HepG2 (cell line): ENCODE measurements around the gene PCDHAC1. TPM values are rescaled to one million over a fixed set of nuclear protein-coding genes. Genes with fewer than 3 reads are reported as not detected.

Experiments used
- ATAC-seq: fragments of 200-7000 bp; cut with Tn5 transposase; 3 replicates; pipeline ENCODE4 v1.9.1; 2020; ENCODE audit warnings: mild to moderate bottlenecking, moderate library complexity
- BruUV-seq: library from RNA; stranded (reverse); fragments of 400-500 nt; replicated peaks from 2 replicates; lab custom pipeline; 2021; lab: Mats Ljungman, UMichigan
- CTCF ChIA-PET: fragments of 300-600 bp; formaldehyde crosslinking; extraction: SDS; loops from one replicate; lab custom pipeline; 2021; ENCODE audit warnings: low total read pairs, inconsistent platforms, low intra/inter-chr PET ratio; lab: Yijun Ruan, JAX
- POLR2A ChIA-PET: fragments of 350-600 bp; sonication (Branson Sonifier 250); formaldehyde crosslinking; loops from one replicate; lab custom pipeline; 2020; ENCODE audit warnings: antibody characterized with exemption, inconsistent platforms; lab: Yijun Ruan, JAX
- DNase-seq: peaks from one replicate; pipeline ENCODE4 v3.0.0-alpha.2; 2015; ENCODE audit warnings: low spot score
- FAIRE-seq: peaks from 3 replicates; lab custom pipeline; 2011; peaks lifted over from hg19 to GRCh38; lab: Jason Lieb, UNC
- H2AFZ ChIP-seq: one replicate; pipeline ENCODE4 v1.6.1; 2011; ENCODE audit warnings: low read length, inconsistent platforms
- H3K27ac ChIP-seq: fragments of 300-600 bp; 3 replicates; pipeline ENCODE4 v1.8.0; 2011; ENCODE audit warnings: mixed run types, mild to moderate bottlenecking, mixed read lengths, low read length, inconsistent platforms; ENCODE audit not compliant: insufficient read depth; ENCODE audit errors: extremely low read length
- H3K27me3 ChIP-seq, 2 experiments: fragments of 200-600 bp in 1 of 2; 2 replicates in 1 of 2; 3 replicates in 1 of 2; pipeline versions ENCODE4 v1.6.0 to v1.8.0; 2011; ENCODE audit warnings: low read length in 2 of 2, mild to moderate bottlenecking in 2 of 2, moderate library complexity in 2 of 2, inconsistent platforms in 1 of 2; ENCODE audit not compliant: insufficient read depth in 2 of 2, control insufficient read depth in 1 of 2
- H3K36me3 ChIP-seq, 2 experiments: fragments of 200-600 bp in 1 of 2; replicated peaks in 1 of 2; 2 replicates in 1 of 2; 3 replicates in 1 of 2; pipeline versions ENCODE4 v1.5.1 to v1.8.0; 2011; ENCODE audit warnings: low read length in 2 of 2, inconsistent platforms in 1 of 2; ENCODE audit not compliant: insufficient read depth in 2 of 2, control insufficient read depth in 1 of 2
- H3K4me1 ChIP-seq: 2 replicates; pipeline ENCODE4 v1.5.1; 2012; ENCODE audit warnings: low read length, inconsistent platforms; ENCODE audit not compliant: insufficient read depth
- H3K4me2 ChIP-seq: 2 replicates; pipeline ENCODE4 v1.6.0; 2011; ENCODE audit warnings: low read depth, low read length, inconsistent platforms
- H3K4me3 ChIP-seq, 3 experiments: fragments of 200-600 bp in 1 of 3; sonication (generic), shearing (Covaris generic) in 1 of 3; replicated peaks in 1 of 3; 2 replicates each; pipeline ENCODE4 v1.5.1; 2011 to 2016; ENCODE audit warnings: low read length in 3 of 3, inconsistent platforms in 2 of 3, low read depth in 2 of 3, mild to moderate bottlenecking in 2 of 3, control low read depth in 1 of 3, mixed read lengths in 1 of 3; ENCODE audit not compliant: insufficient read depth in 1 of 3
- H3K79me2 ChIP-seq: one replicate; pipeline ENCODE4 v1.6.1; 2011; ENCODE audit warnings: low read length, inconsistent platforms; ENCODE audit not compliant: insufficient read depth
- H3K9ac ChIP-seq: 2 replicates; pipeline ENCODE4 v1.6.0; 2011; ENCODE audit warnings: mild to moderate bottlenecking, low read depth, low read length, inconsistent platforms; ENCODE audit not compliant: insufficient read depth
- H3K9me3 ChIP-seq: 2 replicates; pipeline ENCODE4 v1.5.1; 2012; ENCODE audit warnings: mild to moderate bottlenecking, low read length
- H4K20me1 ChIP-seq: 2 replicates; pipeline ENCODE4 v1.6.0; 2011; ENCODE audit warnings: inconsistent platforms, mild to moderate bottlenecking, low read length, moderate library complexity; ENCODE audit not compliant: insufficient read depth
- CENPT ChIP-seq: sonication (generic); formaldehyde crosslinking; IDR thresholded peaks from 2 replicates; pipeline ENCODE4 v1.8.0; 2022; ENCODE audit warnings: low read depth, mild to moderate bottlenecking, moderate library complexity, missing genetic modification reagents
- NAIF1 ChIP-seq: sonication (generic); formaldehyde crosslinking; IDR thresholded peaks from 2 replicates; pipeline ENCODE4 v1.5.0; 2020; ENCODE audit warnings: mild to moderate bottlenecking, missing genetic modification reagents, borderline replicate concordance
- ZBTB3 ChIP-seq: sonication (generic); formaldehyde crosslinking; IDR thresholded peaks from 2 replicates; pipeline ENCODE4 v1.4.0; 2020; ENCODE audit warnings: low read depth, mild to moderate bottlenecking, moderate library complexity, missing genetic modification reagents, borderline replicate concordance
- ZNF556 ChIP-seq: sonication (generic); formaldehyde crosslinking; IDR thresholded peaks from 2 replicates; pipeline ENCODE4 v1.4.0; 2020; ENCODE audit warnings: mild to moderate bottlenecking, missing genetic modification reagents, borderline replicate concordance
- ZNF703 ChIP-seq: sonication (generic); formaldehyde crosslinking; IDR thresholded peaks from 2 replicates; pipeline ENCODE4 v1.5.1; 2020; ENCODE audit warnings: missing genetic modification reagents, mild to moderate bottlenecking, moderate library complexity, borderline replicate concordance
- ZSCAN30 ChIP-seq: sonication (generic); formaldehyde crosslinking; IDR thresholded peaks from 2 replicates; pipeline ENCODE4 v1.5.0; 2020; ENCODE audit warnings: mild to moderate bottlenecking, missing genetic modification reagents
- WGBS: methylation state at CpG from one replicate; pipeline ENCODE4 v1.1.6; 2017; ENCODE audit warnings: low lambda C conversion rate; 5-methylcytosine and 5-hydroxymethylcytosine counted together
- in situ Hi-C: cut with HindIII; loops from 2 replicates; pipeline ENCODE4 v1.10.0; 2017; ENCODE audit warnings: low pct_unique_long_range_greater_than_20kb; ENCODE audit not compliant: extremely low pct_ligation_motif_present
- intact Hi-C: fragments of 100-400 bp; cut with micrococcal nuclease; formaldehyde crosslinking; loops from one replicate; pipeline ENCODE4 v1.10.0; 2022; ENCODE audit not compliant: unreplicated experiment
- polyA plus RNA-seq, 8 experiments: library from polyadenylated mRNA; depleted of rRNA in 3 of 8; stranded (reverse) in 7 of 8; unstranded in 1 of 8; fragments of >200 nt; fragmentation: Illumina TruSeq in 4 of 8; extraction: Trizol in 4 of 8; gene quantifications; 2 replicates each; pipeline versions ENCODE4 v1.2.1 to v1.2.3, GENCODE V29; 2011 to 2016; ENCODE audit warnings: low read depth in 4 of 8, missing spikeins in 1 of 8, mixed read lengths in 1 of 8; ENCODE audit not compliant: insufficient read depth in 1 of 8
- total RNA-seq, 5 experiments: library from RNA; depleted of rRNA; stranded (reverse); fragments of >200 nt; fragmentation: Illumina TruSeq; extraction: Trizol; gene quantifications; 2 replicates each; pipeline ENCODE4 v1.2.3, GENCODE V29; 2016; ENCODE audit warnings: low read depth in 1 of 5
- TF ChIP-seq, protein P1 (sequence below): sonication (generic); formaldehyde crosslinking; IDR thresholded peaks from 2 replicates; pipeline ENCODE4 v1.5.0; 2020; ENCODE audit warnings: mild to moderate bottlenecking, missing genetic modification reagents, moderate library complexity
- TF ChIP-seq, protein P2 (sequence below): sonication (generic); formaldehyde crosslinking; IDR thresholded peaks from 2 replicates; pipeline ENCODE4 v1.4.0; 2020; ENCODE audit warnings: missing genetic modification reagents, mild to moderate bottlenecking, borderline replicate concordance

PCDHAC1 gene
- total and polyA plus RNA-seq, 2 of the 13 experiments (the other 11 are each of a cell fraction or from before 2014, with no cell fraction given): 0.04 TPM; not detected in 1

DNA sequence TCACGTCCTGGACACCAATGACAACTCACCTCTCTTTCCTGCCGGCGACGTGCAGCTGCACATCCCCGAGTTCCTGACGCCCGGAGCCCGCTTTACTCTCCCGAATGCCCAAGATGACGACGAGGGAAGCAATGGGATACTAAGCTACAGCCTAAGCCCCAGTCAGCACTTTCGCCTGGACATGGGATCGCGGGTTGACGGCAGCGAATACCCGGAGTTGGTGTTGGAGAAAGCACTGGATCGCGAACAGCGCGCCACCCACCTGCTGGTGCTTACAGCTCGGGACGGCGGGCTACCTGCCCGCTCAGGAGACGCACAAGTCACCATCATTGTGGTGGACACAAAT lies 1.1 kb downstream of the PCDHAC1 start:
- no peak for ATAC-seq
- Histone ChIP-seq H3K79me2 (no peaks in the 10 kb centered on the region), H3K27me3 (peaks cover 2 to 17% of the 10 kb centered on the region in 2 experiments; a peak in 3 of 5 replicates), H3K4me2 (no peak overlapping the region), H3K4me1 (no peaks in the 10 kb centered on the region), H3K9me3 (no peaks in the 10 kb centered on the region), H2AFZ (no peak overlapping the region), H3K4me3 (no peak overlapping the region), H3K36me3 (no peaks in the 10 kb centered on the region), H3K27ac (no peak overlapping the region)
- in situ Hi-C loops: no loop called here
- DNase-seq: no peak
- no TSS peak for BruUV-seq
- FAIRE-seq: no peak
- TF ChIP-seq ZSCAN30 (CRISPR knock-in tag): no peak
- TF ChIP-seq NAIF1: no peak
- TF ChIP-seq, protein P1, sequence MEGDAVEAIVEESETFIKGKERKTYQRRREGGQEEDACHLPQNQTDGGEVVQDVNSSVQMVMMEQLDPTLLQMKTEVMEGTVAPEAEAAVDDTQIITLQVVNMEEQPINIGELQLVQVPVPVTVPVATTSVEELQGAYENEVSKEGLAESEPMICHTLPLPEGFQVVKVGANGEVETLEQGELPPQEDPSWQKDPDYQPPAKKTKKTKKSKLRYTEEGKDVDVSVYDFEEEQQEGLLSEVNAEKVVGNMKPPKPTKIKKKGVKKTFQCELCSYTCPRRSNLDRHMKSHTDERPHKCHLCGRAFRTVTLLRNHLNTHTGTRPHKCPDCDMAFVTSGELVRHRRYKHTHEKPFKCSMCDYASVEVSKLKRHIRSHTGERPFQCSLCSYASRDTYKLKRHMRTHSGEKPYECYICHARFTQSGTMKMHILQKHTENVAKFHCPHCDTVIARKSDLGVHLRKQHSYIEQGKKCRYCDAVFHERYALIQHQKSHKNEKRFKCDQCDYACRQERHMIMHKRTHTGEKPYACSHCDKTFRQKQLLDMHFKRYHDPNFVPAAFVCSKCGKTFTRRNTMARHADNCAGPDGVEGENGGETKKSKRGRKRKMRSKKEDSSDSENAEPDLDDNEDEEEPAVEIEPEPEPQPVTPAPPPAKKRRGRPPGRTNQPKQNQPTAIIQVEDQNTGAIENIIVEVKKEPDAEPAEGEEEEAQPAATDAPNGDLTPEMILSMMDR (CRISPR knock-in tag): no peak
- no peak for TF ChIP-seq ZBTB3 (CRISPR knock-in tag)
- TF ChIP-seq ZNF556: no peak
- TF ChIP-seq ZNF703: no peak
- TF ChIP-seq, protein P2, sequence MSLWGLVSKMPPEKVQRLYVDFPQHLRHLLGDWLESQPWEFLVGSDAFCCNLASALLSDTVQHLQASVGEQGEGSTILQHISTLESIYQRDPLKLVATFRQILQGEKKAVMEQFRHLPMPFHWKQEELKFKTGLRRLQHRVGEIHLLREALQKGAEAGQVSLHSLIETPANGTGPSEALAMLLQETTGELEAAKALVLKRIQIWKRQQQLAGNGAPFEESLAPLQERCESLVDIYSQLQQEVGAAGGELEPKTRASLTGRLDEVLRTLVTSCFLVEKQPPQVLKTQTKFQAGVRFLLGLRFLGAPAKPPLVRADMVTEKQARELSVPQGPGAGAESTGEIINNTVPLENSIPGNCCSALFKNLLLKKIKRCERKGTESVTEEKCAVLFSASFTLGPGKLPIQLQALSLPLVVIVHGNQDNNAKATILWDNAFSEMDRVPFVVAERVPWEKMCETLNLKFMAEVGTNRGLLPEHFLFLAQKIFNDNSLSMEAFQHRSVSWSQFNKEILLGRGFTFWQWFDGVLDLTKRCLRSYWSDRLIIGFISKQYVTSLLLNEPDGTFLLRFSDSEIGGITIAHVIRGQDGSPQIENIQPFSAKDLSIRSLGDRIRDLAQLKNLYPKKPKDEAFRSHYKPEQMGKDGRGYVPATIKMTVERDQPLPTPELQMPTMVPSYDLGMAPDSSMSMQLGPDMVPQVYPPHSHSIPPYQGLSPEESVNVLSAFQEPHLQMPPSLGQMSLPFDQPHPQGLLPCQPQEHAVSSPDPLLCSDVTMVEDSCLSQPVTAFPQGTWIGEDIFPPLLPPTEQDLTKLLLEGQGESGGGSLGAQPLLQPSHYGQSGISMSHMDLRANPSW (CRISPR knock-in tag): no peak
- TF ChIP-seq CENPT: no peak
- TF ChIP-seq, all 625 proteins: peak for 0
- ChIA-PET POLR2A (no interaction called here), CTCF (no interaction called here)
- intact Hi-C loops: no loop called here
- H4K20me1 ChIP-seq: no peaks in the 10 kb centered on the region
- no peak overlapping the region for H3K9ac ChIP-seq
- WGBS: 74% methylated on average over 25 of the region's 26 CpGs
